SU-DHL-6 (cell line): ENCODE results near the gene SFI1.

Source experiments
- CTCF ChIP-seq: fragments of 200-600 bp; sonication (generic); IDR thresholded peaks from one replicate; pipeline ENCODE4 v1.5.1; 2017; ENCODE audit warnings: antibody characterized with exemption, mild to moderate bottlenecking, low read length, moderate library complexity; ENCODE audit not compliant: insufficient read depth, poor library complexity, severe bottlenecking
- EZH2phosphoT487 ChIP-seq: fragments of 200-600 bp; sonication (generic), shearing (Covaris generic); conservative IDR thresholded peaks from 2 replicates; pipeline ENCODE4 v1.6.1; 2018; ENCODE audit warnings: mild to moderate bottlenecking, antibody characterized with exemption, low read length, moderate library complexity, mixed read lengths

- TF ChIP-seq CTCF (no peak), EZH2phosphoT487 (no peak)
Measured at GRCh38 chr22:31574055-31574670, 77.8 kb downstream of the SFI1 start.
